ENCODE results near the gene PHLDA2. TPM values are rescaled to one million over a fixed set of nuclear protein-coding genes. Genes with fewer than 3 reads are reported as not detected.

Gene PHLDA2
- total and polyA plus RNA-seq, 2 donors (not counting 3 experiments of a cell fraction or from before 2014, with no cell fraction given), result 38.5 to 44.5 TPM

DNA sequence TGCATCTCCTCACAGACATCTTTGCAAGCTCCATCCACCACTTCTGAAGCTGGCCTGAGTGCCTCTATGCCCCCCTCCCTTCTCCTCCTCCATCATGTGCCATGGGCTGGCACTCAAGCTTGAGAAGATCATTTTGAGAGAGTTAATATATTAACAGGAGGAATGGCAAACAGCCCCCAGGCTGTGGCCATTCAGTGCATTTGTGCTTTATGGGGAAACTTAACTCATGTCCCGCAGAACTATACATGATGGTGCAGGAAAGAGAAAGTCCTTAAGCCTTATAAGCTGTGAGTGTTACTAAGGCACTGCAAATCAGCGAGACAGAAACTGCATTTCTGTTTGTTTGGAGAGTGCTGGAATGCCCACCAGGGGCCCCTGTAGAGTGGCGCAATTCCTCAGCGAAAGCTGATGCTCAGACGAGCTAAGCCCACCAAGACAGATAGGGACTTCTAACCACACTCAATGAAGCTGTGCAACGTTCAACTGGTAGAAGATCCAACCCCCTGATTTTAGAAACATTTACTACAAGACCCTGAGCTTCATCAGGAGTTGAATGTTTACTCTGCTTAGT, 26.8 kb upstream of the PHLDA2 start:
- dilution Hi-C loops (cut with MboI; ENCODE audit: extremely low pct_ligation_motif_present, low sequenced_read_pairs) (no loop called here), intact Hi-C loops (cut with micrococcal nuclease) (no loop called here)
- Histone ChIP-seq H3K27ac (ENCODE audit: insufficient read depth, low read depth, low read length) (no peak overlapping the region), H3K79me2 (ENCODE audit: control insufficient read depth, insufficient read depth, low read length) (peaks cover 23% of the 10 kb centered on the region), H3K27me3 (ENCODE audit: control insufficient read depth in 2 of 2, insufficient read depth in 2 of 2, low read length in 2 of 2) (no peaks in the 10 kb centered on the region), H3K4me1 (ENCODE audit: control insufficient read depth, extremely low read depth, insufficient read depth, low read length) (peaks cover 30% of the 10 kb centered on the region), H3K36me3 (ENCODE audit: control insufficient read depth in 2 of 2, extremely low read depth in 1 of 2, insufficient read depth in 2 of 2, low read length in 2 of 2) (peaks cover 32 to 49% of the 10 kb centered on the region in 2 experiments), H3K9ac (replicated peaks; ENCODE audit: extremely low read depth, insufficient read depth, low read length) (no peak overlapping the region), H3K9me3 (replicated peaks; ENCODE audit: control insufficient read depth, insufficient read depth, low read length) (no peaks in the 10 kb centered on the region), H3K4me2 (ENCODE audit: insufficient read depth, low read length) (no peak overlapping the region), H4K20me1 (replicated peaks; ENCODE audit: control insufficient read depth, extremely low read depth, insufficient read depth, low read length) (no peaks in the 10 kb centered on the region), H2AFZ (ENCODE audit: low read depth, low read length) (no peak overlapping the region), H3K4me3 (replicated peaks in 1 of 3; ENCODE audit: insufficient read depth in 1 of 3, low read depth in 1 of 3, low read length in 3 of 3) (no peak overlapping the region), H3K9me1 (replicated peaks; ENCODE audit: control insufficient read depth, extremely low read depth, insufficient read depth, low read length) (no peaks in the 10 kb centered on the region)
- DNase-seq (ENCODE audit: low read depth, low spot score) (no peak), FAIRE-seq (no peak)
- no TSS peak for BruUV-seq (replicated peaks)
- peak in 1 of 2 donors; percentile 1 for TF ChIP-seq CTCF (IDR thresholded peaks at IDR 0.05; ENCODE audit: extremely low read depth in 1 of 2, insufficient read depth in 1 of 2, low read depth in 1 of 2, low read length in 2 of 2)
- TF ChIP-seq JUN (IDR thresholded peaks at IDR 0.05; ENCODE audit: borderline replicate concordance, insufficient read depth, insufficient read length, low read depth), result no peak
- CTCF ChIA-PET, result interaction anchor here (0.9 to 2.4 kb wide), 5 partner anchors 10 to 67 kb away, joined by 3 to 5 read pairs (median 5); no protein-coding TSS in a partner anchor
- POLR2A ChIA-PET, result no interaction called here

- Histone ChIP-seq H3K27ac (ENCODE audit: insufficient read depth, low read depth, low read length) (peak overlapping the region; percentile 36), H3K79me2 (ENCODE audit: control insufficient read depth, insufficient read depth, low read length) (peaks cover 29% of the 10 kb centered on the region), H3K4me1 (ENCODE audit: control insufficient read depth, extremely low read depth, insufficient read depth, low read length) (peaks cover 34% of the 10 kb centered on the region), H3K27me3 (ENCODE audit: control insufficient read depth in 2 of 2, insufficient read depth in 2 of 2, low read length in 2 of 2) (no peaks in the 10 kb centered on the region), H3K36me3 (ENCODE audit: control insufficient read depth in 2 of 2, extremely low read depth in 1 of 2, insufficient read depth in 2 of 2, low read length in 2 of 2) (peaks cover 34 to 54% of the 10 kb centered on the region in 2 experiments), H2AFZ (ENCODE audit: low read depth, low read length) (no peak overlapping the region), H3K9me1 (replicated peaks; ENCODE audit: control insufficient read depth, extremely low read depth, insufficient read depth, low read length) (no peaks in the 10 kb centered on the region), H4K20me1 (replicated peaks; ENCODE audit: control insufficient read depth, extremely low read depth, insufficient read depth, low read length) (no peaks in the 10 kb centered on the region), H3K9me3 (replicated peaks; ENCODE audit: control insufficient read depth, insufficient read depth, low read length) (no peaks in the 10 kb centered on the region), H3K4me2 (ENCODE audit: insufficient read depth, low read length) (no peak overlapping the region), H3K4me3 (replicated peaks in 1 of 3; ENCODE audit: insufficient read depth in 1 of 3, low read depth in 1 of 3, low read length in 3 of 3) (no peak overlapping the region), H3K9ac (replicated peaks; ENCODE audit: extremely low read depth, insufficient read depth, low read length) (no peak overlapping the region)
- DNase-seq (ENCODE audit: low read depth, low spot score) (peak; percentile 38), FAIRE-seq (no peak)
- POLR2A ChIA-PET, result interaction anchor here (1.2 kb wide), 1 partner anchor 21 kb away, joined by 3 read pairs; no protein-coding TSS in a partner anchor
- intact Hi-C loops (cut with micrococcal nuclease) (no loop called here), dilution Hi-C loops (cut with MboI; ENCODE audit: extremely low pct_ligation_motif_present, low sequenced_read_pairs) (no loop called here)
- no peak for TF ChIP-seq FOS (IDR thresholded peaks at IDR 0.05; ENCODE audit: borderline replicate concordance, insufficient read depth, low read length)
- CTCF ChIA-PET, result interaction anchor here (1.3 to 2.4 kb wide), 2 partner anchors 62 to 69 kb away, joined by 3 to 5 read pairs; no protein-coding TSS in a partner anchor
- no TSS peak for BruUV-seq (replicated peaks)
These were observed 25.0 kb upstream of the PHLDA2 start for GRCh38 chr11:2954263-2954662.

Data from endothelial cell of umbilical vein (primary cell).